CD4-positive, alpha-beta T cell treated with Interleukin-15 for 4 hours (primary cell): ENCODE data around the gene ZC3H7A.
"Not testable (repeated sequence)": the region's sequence is repeated elsewhere in the genome, so short reads cannot be mapped to it uniquely, and the experiment has no call there.

Experiments
- DNase-seq: peaks from one replicate; pipeline ENCODE4 v3.0.0-alpha.2; 2020; ENCODE audit warnings: low spot score

The ZC3H7A gene

DNA sequence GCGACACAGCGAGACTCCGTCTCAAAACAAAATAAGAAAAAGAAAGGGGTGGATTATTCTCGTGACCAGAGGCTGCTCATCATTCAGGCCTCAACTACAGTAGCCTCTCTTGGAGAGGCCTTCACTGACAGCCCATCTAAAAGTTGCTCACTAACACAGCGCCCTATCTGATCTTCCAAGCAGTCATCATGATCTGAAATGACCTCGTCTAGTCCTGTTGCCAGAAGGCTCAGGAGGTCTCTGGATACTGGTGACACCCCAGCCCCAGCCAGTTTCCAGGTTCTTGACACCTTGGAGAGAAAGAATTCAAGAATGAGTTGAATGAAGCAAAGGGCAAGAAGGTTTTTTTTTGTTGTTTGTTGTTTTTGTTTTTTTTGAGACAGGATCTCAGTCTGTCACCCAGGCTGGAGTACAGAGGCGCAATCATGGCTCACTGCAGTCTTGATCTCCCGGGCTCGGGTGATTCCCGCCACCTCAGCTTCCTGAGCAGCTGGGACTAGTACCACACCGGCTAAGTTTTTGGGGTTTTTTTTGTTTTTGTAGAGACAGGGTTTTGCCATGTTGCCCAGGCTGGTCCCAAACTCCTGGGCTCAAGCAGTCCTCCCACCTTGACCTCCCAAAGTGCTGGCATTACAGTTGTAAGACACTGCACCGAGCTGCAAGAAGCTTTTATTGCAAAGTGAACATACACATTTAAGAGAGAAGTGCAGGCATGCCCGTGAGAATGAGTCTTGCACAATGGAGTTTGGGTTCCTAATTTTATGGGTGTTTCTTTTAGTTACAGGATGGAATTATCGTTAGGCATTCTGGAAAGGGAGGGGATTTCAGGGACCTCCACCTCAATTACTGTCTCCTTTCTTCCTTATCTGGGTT is 2.7 kb upstream of the ZC3H7A start:
- no peak for DNase-seq

GRCh38 chr16:11799017-11799381 is 1.9 kb upstream of the ZC3H7A start:
- no peak for DNase-seq

DNA sequence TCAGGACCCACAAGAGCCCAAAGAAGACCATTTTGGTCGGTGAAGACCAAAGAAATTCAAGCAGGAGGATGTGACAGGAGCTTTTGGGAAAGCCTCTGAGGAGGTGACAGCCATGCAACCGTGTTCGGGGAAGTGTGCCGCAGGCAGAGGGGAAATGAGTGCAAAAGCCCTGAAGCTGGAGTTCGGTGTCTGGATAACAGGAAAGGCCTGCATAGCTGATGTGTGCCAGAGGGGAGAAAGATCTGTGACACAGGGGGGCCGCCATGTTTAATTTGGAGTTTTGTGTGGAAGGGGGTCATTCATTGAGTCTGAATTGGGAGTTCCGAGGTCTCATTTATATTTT is 870 bp upstream of the ZC3H7A start:
- no peak for DNase-seq

GRCh38 chr16:11796227-11797165 is 562 bp downstream of the ZC3H7A start:
- DNase-seq, result no peak

- no peak for DNase-seq
Measured at GRCh38 chr16:11795887-11796226, 1.2 kb downstream of the ZC3H7A start.

DNA sequence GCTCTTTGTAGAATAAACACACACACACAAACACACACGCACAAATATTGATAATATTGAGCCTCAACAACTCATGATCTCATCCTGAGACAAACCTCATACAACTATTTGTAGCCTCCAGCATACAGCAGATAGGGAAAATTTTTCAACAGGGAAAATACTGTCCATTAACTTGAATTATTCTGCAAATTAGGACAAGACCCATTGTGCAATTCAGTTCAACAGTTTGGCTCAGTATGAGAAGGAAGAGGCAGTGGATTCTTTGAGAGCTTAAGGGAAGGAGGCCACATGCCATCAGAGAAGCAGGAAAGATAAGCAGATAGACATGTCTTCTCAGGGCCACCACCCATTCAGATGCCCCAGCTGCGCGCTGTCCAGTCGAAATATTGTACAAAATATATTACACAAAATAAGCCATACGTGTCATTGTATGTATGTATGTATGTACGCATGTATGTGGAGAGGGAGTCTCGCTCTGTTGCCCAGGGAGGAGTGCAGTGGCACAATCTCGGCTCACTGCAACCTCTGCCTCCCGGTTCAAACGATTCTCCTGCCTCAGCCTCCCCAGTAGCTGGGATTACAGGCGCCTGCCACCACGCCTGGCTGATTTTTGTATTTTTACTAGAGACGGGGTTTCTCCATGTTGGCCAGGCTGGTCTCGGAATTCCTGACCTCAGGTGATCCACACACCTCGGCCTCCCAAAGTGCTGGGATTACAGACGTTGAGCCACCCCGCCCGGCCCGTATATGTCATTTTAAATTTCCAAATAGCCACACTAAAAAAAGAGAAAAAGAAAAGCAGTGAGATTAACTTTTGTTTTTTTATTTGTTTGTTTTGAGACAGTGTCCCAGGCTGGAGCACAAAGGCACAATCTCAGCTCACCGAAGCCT is 1.8 kb downstream of the ZC3H7A start:
- no peak for DNase-seq

DNA sequence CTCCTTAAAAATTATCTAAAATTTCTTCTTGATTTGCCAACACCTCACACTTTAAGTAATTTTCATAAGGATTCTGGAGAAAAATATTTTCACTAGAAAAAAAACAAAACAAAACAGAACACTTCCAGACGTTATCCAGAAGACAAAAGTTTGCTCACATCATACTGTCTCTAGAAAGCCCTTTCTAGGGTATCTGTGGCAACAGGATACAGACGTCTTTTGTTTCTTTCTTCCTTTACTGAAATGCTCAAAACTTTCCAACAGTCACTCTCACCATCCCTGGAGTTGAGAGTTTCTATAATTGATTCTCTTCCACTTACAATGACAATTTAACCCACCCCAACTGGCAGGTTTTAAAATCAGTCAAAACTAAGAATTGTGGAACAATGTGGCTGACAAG is 2.6 kb downstream of the ZC3H7A start:
- DNase-seq, result no peak

DNA sequence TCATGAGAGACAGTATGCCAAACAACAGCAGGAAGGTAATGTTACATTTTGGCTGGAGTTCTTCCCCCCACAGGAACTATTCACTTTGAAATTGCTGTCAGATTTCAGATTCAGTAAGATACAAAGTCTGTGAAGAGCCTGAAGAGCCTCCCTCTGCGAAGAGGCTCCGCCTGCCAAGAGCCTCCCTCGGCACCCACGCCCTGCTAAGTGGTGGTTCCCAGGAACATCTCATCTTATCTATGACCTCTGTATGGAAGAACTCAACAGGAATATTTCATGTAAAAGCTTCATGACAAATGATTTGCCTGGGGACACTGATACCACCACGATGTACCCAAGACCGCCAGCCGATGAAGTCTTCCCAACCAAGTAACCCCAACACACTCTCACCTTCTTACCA is 3.2 kb downstream of the ZC3H7A start:
- DNase-seq, result no peak

DNA sequence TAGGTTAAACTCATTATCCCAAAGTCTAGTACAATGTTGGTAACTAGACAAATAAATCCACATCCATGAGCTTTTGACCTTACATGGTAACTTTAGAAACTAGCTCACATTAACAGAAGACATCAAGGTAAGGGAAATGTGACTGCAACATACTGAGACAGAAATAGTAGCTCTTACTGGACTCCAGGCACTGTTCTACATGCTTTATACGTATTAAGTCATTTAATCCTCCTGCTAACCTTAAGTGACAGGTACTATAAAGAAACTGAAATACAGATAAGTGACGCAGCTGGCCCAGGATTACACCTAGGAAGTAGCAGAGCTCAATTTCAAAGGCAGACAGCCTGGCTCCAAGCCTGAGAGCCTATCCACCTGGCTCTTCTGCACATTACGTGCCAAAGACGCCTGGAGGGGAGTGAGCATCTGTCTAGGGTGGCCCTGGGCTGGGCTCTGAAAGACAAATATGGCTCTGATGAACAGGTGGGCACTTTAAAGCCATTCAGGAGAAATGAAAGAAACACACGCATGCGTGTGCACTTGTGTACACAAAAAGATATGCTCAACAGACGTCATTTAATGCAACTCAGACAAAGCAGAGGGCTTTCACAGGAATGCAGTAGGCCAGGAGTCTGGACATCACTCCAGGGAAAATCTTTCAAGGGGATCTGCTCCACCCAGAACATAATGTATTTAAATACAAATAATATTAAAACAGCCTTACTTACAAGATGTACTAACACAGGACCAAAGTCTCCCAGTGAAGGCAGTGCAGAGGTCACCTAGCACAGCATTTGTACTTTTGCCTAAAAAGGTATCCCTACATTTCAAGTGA is 4.4 kb downstream of the ZC3H7A start:
- DNase-seq, result no peak

GRCh38 chr16:11791144-11791828 is 5.8 kb downstream of the ZC3H7A start:
- no peak for DNase-seq

GRCh38 chr16:11788914-11789313 is 8.1 kb downstream of the ZC3H7A start:
- no peak for DNase-seq

DNA sequence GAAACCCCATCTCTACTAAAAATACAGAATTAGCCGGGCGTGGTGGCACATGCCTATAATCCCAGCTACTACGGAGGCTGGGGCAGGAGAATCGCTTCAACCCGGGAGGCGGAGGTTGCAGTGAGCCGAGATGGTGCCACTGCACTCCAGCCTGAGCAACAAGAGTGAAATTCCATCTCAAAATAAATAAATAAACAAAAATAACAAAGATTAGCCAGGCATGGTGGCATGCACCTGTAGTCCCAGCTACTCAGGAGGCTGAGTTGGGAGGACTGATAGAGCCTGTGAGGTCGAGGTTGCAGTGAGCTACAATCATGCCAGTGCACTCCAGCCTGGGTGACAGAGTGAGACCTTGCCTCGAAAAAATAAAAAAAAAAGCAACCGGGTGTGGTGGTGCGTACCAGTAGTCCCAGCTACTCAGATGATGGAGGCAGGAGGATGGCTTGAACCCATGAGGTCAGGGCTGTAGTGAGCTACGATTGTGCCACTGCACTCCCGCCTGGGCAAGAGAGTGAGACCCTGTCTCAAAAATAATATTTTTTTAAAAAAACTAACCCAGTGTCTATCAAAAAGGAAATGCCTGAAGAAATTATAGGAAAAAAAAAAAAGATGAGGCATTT is 12.0 kb downstream of the ZC3H7A start:
- not testable (repeated sequence) for DNase-seq

GRCh38 chr16:11784381-11784780 is 12.7 kb downstream of the ZC3H7A start:
- DNase-seq, result not testable (repeated sequence)

DNA sequence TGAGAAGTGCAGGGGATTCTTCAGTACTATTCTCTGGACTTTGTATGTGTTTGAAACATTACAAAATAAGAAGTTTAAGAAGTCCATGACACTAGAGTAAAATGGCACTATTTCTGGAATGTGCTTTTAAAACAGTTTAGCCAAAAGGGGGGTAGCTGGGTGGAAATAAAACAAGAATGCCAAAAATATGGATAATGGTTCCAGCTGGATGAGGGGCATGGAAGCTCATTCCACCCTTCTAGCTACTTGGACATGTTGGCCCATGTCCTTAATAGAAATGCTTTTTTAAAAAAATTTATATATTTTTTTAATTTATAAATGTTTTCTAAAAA is 13.1 kb downstream of the ZC3H7A start:
- DNase-seq, result no peak

DNA sequence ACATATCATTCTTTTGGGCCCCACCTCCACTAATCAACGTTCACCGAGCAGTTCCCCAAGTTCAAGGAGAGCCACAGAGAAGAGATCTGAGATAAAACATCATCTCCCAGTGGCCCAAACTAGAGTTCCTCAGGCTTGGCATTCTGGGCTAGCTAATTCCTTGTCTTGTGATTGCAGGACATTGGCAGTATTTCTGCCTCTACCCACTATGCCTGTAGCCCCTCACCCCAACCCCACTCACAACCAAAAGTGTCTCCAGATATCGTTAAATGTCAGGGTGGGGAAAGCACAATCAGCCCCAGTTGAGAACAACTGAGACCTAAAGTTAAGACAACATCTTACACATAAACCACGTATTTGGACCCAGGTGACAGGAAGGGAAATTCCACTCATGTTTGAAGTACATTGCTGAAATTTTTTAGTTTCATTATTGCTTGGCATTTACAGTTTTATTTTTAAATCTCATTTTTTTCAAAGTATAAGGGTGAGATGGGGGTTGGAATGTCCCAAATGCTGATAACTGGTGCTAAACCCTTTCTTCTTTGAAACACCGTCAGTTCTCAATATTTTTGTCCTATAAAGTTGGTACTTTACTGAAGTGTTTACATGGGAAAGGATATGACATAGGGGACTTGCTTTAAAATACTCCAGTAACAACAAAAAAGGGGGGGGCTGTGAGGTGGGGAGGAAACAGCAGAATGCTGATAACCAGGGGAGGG is 13.6 kb downstream of the ZC3H7A start:
- DNase-seq, result peak; percentile 73

GRCh38 chr16:11781773-11782172 is 15.3 kb downstream of the ZC3H7A start:
- DNase-seq, result no peak

- DNase-seq, result no peak
Measured at GRCh38 chr16:11780991-11781680, 15.9 kb downstream of the ZC3H7A start.

GRCh38 chr16:11779074-11779473 is 18.0 kb downstream of the ZC3H7A start:
- DNase-seq, result no peak

- no peak for DNase-seq
Measured at GRCh38 chr16:11774065-11774626, 22.9 kb downstream of the ZC3H7A start.
